Activated T-helper 9 cell treated with anti-CD3 and anti-CD28 coated beads, Interleukin-2, amount 50 U/mL, for 16 hours (primary cell): ENCODE measurements around the gene SNORC.
"Not testable (repeated sequence)": the region's sequence is repeated elsewhere in the genome, so short reads cannot be mapped to it uniquely, and the experiment has no call there.

Experiments used
- DNase-seq: peaks from one replicate; pipeline ENCODE4 v3.0.0-alpha.2; 2020; ENCODE audit warnings: low read depth

The SNORC gene

GRCh38 chr2:232896720-232897597 lies 26.9 kb downstream of the SNORC start:
- no peak for DNase-seq

- DNase-seq = no peak
These were observed 27.7 kb downstream of the SNORC start for GRCh38 chr2:232897598-232898408.

- no peak for DNase-seq
These were observed 28.8 kb downstream of the SNORC start for GRCh38 chr2:232898592-232899543.

- no peak for DNase-seq
These were observed 31.0 kb downstream of the SNORC start for GRCh38 chr2:232900811-232901735.

- no peak for DNase-seq
These were observed 31.9 kb downstream of the SNORC start for GRCh38 chr2:232901736-232902578.

GRCh38 chr2:232903989-232904388 lies 33.9 kb downstream of the SNORC start:
- DNase-seq = no peak

GRCh38 chr2:232906867-232907717 lies 37.0 kb downstream of the SNORC start:
- not testable (repeated sequence) for DNase-seq

GRCh38 chr2:232907718-232908085 lies 37.6 kb downstream of the SNORC start:
- not testable (repeated sequence) for DNase-seq

- DNase-seq = no peak
These were observed 38.6 kb downstream of the SNORC start for GRCh38 chr2:232908695-232909094.

GRCh38 chr2:232910376-232910775 lies 40.3 kb downstream of the SNORC start:
- no peak for DNase-seq

GRCh38 chr2:232911712-232912277 lies 41.7 kb downstream of the SNORC start:
- no peak for DNase-seq

GRCh38 chr2:232913903-232914302 lies 43.8 kb downstream of the SNORC start:
- DNase-seq = no peak

- DNase-seq = no peak
These were observed 49.1 kb downstream of the SNORC start for GRCh38 chr2:232919141-232919540.

- DNase-seq = no peak
These were observed 50.0 kb downstream of the SNORC start for GRCh38 chr2:232920055-232920454.

- DNase-seq = no peak
These were observed 50.7 kb downstream of the SNORC start for GRCh38 chr2:232920760-232921159.

- no peak for DNase-seq
These were observed 54.4 kb downstream of the SNORC start for GRCh38 chr2:232924433-232924832.

- no peak for DNase-seq
These were observed 55.2 kb downstream of the SNORC start for GRCh38 chr2:232925153-232925820.

- DNase-seq = no peak
These were observed 55.7 kb downstream of the SNORC start for GRCh38 chr2:232925821-232926156.
